ENCODE data around the gene POFUT2.
A peak's percentile ranks its signal among the peaks of the same experiment; 100 is the strongest.

Gene POFUT2

GRCh38 chr21:45283611-45284455, 3.9 kb downstream of the POFUT2 start:
- no peak for DNase-seq (ENCODE audit: low read depth in 2 of 2, low spot score in 1 of 2)

GRCh38 chr21:45283035-45283610, 4.6 kb downstream of the POFUT2 start:
- no peak for DNase-seq (ENCODE audit: low read depth in 2 of 2, low spot score in 1 of 2)

DNA sequence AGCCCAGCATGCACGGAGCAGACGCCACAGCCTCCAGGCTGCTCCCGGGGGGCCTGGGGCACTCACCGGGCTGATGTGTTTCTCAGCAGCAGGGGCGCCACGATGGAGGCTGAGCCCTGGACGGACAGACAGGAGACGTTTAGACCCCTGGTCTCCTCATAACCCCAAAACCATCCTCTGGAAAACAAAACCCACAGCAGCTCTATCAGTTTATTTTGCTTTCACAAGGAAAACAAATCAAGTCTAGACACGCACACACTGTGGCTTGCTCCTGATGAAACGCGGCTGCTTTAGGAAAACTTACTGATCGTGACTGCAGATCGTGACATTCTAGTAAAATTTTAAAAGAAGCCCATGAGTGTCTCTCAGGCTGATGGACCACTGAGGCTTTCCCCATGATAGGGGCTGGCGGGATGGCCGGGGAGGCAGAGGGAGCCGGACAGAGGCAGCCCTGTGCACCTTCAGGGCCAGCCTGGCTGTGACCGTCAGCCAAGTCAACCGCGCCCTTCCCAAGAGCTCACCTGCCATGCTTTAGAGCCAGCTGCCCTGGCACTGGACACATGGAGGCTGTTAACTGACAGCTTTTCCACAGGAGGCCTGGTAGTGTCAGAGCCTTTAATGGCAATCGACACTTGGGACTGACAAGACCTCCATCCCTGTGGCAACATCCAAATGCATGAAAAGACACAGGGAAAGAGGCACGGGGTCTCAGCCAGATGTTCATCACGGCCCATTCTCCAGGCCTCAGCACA, 5.2 kb downstream of the POFUT2 start:
- no peak for DNase-seq (ENCODE audit: low read depth in 2 of 2, low spot score in 1 of 2)

DNA sequence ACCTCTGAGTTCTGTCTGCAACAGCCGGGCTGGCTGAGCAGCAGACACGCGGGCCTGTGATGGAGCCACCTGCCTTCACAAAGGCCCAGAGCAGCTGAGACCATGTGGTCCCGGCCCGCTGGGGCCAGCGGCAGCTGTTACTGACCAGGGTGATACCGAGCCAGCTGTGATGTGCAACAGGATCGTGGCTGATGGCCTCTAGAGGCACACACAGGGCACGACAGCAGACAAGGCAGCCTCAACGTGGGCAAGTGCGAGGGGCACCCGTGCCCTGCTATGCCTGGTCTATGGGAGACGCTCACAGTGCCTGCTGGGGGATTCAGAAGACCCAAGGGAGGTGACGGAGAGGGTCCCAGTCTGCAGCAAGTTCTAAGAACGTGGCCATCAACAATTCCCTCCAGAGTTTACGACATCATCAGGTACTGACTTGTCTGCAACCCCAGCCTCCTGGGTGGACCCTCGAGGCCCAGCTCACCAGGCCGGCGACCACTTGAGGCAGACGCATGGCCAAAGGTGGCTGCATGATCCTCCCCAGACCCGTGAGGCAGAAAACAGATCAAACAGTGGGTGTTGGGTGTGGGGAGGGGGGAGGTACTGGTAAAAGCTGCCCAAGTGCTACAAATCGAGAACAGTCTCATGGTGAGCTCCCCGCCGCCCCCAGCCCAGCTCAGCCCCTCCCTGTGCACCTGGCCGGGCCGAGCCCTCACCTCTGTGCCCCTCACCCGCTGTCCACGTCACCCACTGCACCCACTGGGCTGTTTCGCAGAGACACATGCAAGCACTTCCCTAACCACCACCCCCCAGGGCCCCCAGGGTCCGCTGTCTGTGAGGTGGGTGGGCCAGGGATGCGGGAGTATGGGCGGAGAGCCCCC, 6.0 kb downstream of the POFUT2 start:
- no peak for DNase-seq (ENCODE audit: low read depth in 2 of 2, low spot score in 1 of 2)

- DNase-seq (ENCODE audit: low read depth in 2 of 2, low spot score in 1 of 2) = no peak
These were observed 6.7 kb downstream of the POFUT2 start for GRCh38 chr21:45280969-45281368.

GRCh38 chr21:45280178-45280821, 7.4 kb downstream of the POFUT2 start:
- no peak for DNase-seq (ENCODE audit: low read depth in 2 of 2, low spot score in 1 of 2)

DNA sequence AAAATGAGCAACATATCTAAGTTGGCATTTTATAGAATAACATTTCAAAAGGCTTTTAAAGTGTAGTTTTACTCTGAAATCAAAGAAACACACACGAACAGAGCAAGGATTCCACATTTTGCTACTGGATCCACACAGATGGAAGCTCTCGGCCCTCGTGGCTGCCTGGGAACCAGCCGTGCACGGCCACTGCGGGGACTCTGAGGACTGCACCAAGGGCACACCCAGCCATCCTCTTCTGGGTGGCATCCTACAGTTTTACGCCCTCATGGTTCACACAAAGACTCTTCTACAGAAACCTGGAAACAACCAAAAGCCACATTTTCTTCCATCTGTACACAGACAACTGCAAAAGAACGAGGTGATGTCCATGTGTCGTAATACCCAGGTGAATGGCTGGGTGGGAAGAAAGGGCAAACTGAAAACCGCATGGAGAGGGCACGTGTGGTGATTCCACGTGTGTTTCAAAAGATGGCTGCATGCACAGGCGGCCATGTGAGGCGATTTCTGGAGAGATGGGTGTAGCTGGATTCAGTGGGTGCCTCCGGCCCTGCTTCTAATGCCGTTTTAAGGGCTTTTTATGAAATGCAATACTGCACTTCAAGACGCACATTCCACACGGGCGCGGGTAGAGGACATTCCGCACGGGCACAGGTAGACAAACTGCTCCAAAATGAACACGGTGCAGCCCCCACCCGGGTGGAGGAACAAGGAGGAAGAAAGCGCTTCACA, 8.1 kb downstream of the POFUT2 start:
- no peak for DNase-seq (ENCODE audit: low read depth in 2 of 2, low spot score in 1 of 2)

DNA sequence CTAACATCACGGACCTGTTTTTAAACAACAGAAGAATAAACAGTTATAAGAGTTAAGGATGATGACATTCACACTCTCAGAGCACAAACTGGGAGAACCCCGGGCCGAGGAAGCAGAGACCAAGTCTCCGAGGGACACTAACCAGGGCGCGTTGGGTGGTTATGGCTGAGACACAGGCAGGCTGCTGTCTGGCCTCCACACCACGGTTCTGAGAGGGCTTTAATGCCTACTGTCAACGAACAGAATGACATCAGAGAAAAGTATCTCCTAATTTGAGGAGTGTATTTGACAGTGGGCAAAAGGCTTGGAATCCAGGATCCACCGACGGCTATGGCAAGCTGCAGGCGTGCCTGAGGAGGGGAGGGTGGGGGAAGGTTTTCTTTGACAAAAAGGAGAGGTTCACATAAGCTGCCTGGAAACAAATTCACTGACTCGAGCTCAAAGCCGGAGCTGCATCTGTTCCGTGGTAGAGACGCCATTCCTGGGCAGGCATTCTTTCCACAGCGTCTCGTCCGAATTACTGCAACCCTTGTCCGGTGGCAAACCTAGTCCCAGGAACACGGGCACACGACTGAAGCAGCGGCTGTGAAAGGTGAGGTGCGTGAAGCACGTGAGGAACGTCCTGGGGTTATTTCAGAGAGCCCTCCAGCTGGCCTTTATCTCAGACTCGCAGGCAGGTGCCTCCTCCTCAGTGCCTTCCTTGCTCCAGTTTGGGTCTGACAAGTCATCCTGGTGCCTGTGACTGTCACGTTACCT, 9.4 kb downstream of the POFUT2 start:
- no peak for DNase-seq (ENCODE audit: low read depth in 2 of 2, low spot score in 1 of 2)

- no peak for DNase-seq (ENCODE audit: low read depth in 2 of 2, low spot score in 1 of 2)
These were observed 10.3 kb downstream of the POFUT2 start for GRCh38 chr21:45277101-45278045.

DNA sequence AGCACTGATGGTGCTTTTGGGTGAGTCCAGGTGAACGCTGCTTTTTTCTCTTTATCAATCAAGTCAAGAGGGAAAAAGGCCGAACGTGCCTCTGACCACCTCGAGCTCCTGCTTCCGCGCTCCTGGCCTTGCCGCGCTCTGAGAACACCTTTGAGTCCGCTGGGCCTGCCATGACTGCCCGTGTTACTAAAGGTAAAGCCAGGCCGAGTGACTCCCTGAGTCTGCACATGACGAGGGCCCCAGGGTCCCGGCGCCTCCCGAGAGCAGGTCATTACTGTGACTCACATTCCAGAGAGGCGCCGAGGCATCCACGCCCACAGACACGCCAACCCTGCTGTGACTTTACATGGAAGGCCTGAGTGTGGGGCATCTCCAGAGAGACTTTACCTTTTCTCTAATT, 11.1 kb downstream of the POFUT2 start:
- DNase-seq (ENCODE audit: low read depth in 2 of 2, low spot score in 1 of 2) = no peak

- no peak for DNase-seq (ENCODE audit: low read depth in 2 of 2, low spot score in 1 of 2)
These were observed 17.3 kb downstream of the POFUT2 start for GRCh38 chr21:45270306-45270821.

DNA sequence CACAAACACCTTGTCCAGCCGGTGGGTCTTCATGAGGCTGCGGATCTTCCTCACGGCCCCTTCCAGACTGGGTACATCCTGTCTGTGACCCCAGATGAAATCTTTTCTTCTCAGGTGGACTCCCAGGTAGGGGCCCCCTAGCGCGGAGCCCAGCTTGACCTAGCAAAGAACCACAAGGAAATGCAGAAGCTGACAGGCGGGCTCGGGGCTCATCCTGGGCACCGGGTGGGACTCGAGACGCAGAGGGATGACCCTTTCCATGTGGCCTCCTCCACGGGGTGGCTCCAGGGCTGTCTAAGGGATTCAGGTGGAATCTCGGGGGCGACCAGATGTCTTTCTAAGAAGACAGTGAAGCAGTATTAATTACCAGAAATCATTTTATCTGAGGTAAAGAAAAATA, 17.8 kb downstream of the POFUT2 start:
- no peak for DNase-seq (ENCODE audit: low read depth in 2 of 2, low spot score in 1 of 2)

DNA sequence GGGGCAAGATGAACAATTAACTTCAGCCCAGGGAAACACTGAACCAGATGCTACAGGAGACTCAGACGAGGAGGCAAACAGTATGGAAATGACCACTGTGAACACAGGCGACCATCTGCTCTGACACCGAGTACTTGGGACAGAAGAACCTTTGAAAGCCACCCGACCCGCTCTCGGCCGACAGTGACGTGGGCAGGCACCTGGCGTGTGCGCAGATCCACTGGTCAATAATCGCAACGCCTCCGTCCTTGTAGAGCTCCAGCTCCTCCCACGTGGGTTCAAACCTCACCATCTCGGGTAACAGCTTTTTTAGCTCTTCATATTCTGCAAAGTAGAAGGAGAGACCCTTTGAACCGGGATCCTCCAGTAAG, 20.3 kb downstream of the POFUT2 start:
- DNase-seq (ENCODE audit: low read depth in 2 of 2, low spot score in 1 of 2) = no peak

DNA sequence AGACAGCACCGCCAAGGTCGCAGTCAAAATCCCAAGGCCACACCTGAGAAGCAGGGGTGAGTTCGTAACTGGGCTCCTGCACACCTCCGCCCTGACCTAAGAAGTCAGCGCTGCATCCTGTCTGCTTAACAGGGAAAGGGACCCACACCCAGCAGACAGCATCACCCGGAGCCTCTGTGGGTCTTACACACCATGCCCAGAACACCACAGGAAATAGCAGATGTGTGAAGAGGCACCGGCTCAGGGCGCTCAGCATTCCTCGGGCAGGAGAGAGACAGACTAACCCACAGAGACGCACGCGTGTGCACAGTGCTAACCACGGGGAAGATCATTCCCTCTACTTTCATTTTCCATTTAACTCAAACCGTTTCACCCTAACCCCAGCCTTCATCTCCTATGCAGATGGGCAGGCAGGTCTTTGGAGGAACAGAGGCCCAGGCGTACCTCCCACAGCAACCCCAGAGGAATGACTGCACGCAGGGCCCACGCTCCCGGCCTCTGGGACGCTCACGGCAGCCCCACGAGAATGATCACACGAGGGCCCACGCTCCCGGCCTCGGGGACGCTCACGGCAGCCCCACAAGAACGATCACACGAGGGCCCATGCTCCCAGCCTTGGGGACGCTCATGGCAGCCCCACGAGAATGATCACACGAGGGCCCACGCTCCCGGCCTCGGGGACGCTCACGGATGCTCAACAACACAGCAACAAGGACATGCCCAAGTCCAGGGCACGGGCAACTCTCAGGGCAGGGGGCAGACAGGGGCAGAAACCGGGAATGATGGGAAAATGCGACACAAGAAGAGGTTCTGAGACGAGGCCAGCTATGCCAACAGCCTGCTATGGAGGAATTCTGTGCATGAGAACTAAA, 20.9 kb downstream of the POFUT2 start:
- peak; percentile 17 to 28 for DNase-seq (ENCODE audit: low read depth in 2 of 2, low spot score in 1 of 2)

GRCh38 chr21:45265721-45266517, 21.8 kb downstream of the POFUT2 start:
- no peak for DNase-seq (ENCODE audit: low read depth in 2 of 2, low spot score in 1 of 2)

GRCh38 chr21:45264912-45265515, 22.7 kb downstream of the POFUT2 start:
- no peak for DNase-seq (ENCODE audit: low read depth in 2 of 2, low spot score in 1 of 2)

Data from stimulated activated CD8-positive, alpha-beta memory T cell treated with anti-CD3 and anti-CD28 coated beads, Interleukin-4, amount 100 ng/mL, for 1 hour (primary cell).